Measurements from ENCODE around the gene XRCC6. TPM values are rescaled to one million over a fixed set of nuclear protein-coding genes. Genes with fewer than 3 reads are reported as not detected.
A peak's percentile ranks its signal among the peaks of the same experiment; 100 is the strongest.

The XRCC6 gene
- total RNA-seq, 2 donors from 2014 or later, result 147 to 165 TPM

- H3K9me3 ChIP-seq (ENCODE audit: control insufficient read depth, low read length, poor library complexity, severe bottlenecking), result no peaks in the 10 kb centered on the region
- Mint-ChIP-seq H3K4me1 (peaks cover 21% of the 10 kb centered on the region), H3K27me3 (no peaks in the 10 kb centered on the region), H3K36me3 (ENCODE audit: low read depth) (peaks cover 4% of the 10 kb centered on the region), H3K27ac (peak overlapping the region; percentile 99), H3K4me3 (peak overlapping the region; percentile 92)
- ATAC-seq (peak; percentile 8), DNase-seq (no peak)
Observed at GRCh38 chr22:41687901-41688364, 66.8 kb downstream of the XRCC6 start.

DNA sequence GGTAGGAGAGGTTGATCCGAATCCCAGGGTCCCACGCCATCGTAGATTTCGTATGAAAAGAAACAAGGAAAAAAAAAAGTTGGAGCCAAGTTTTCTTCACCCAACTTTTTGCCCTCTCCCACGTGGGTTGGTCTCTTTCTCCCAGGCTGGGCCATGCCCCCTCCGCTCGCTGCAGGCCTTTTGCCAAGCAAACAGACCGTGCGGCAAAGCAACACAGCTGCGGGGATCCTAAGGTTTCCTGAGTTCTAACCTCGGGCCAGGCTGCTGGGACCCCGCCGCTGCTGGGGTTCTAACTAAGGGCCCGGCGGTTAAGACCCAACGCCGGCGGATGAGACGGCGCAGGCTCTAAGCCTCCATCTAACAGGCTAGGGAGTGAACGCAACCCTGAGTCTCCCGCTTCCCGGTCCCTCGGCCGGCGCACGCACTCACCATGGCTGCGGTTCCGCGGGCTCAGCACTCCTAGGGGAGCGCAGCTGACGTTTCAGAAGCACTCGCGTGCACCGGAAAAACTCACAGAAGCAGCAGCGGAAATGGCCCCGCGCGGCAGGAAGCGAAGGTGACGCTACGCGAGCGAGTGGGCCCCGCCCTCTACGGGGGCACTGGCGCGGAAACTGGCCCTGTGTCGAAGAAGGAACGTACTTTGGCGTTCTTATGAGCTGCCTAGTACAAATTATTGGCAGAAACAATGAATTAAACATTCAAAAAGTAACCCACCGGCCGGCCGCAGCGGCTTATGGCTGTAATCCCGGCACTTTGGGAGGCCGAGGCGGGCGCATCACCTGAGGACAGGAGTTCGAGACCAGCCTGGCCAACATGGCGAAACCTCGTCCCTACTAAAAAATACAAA is 67.5 kb downstream of the XRCC6 start, which contains the start of gene SNU13:
TSS of gene SNU13 (minus strand) at position 503 of the 847 bp plus-strand sequence. CDS start at position 432, 71 bp downstream.
- Mint-ChIP-seq H3K36me3 (ENCODE audit: low read depth) (peaks cover 4% of the 10 kb centered on the region), H3K27ac (peak within 1 kb of the TSS; percentile 99), H3K27me3 (no peaks in the 10 kb centered on the region), H3K4me1 (peaks cover 21% of the 10 kb centered on the region), H3K4me3 (peak within 1 kb of the TSS; percentile 92)
- peak; percentile 86 to 90 (median 89) for DNase-seq
- H3K9me3 ChIP-seq (ENCODE audit: control insufficient read depth, low read length, poor library complexity, severe bottlenecking), result no peaks in the 10 kb centered on the region
- peak; percentile 95 for ATAC-seq

DNA sequence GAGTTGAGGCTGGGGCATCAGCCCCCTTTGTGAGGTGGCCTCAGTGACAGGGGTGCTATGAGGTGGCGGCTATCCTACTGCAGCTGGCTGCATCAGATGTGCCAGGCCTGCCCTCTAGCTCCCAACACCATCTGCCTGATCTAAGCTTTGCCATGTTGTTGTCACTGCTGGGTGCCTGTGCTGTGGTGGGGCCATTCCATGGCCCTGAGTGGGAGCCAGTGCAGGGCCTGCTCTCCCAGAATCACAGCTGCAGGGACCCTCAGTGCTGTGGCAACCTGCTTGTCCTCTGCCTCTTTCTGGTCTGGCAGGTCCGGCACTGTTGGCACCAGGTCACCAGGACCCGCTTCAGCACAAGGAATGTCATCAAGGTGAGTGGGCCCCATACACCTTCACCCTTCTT is 69.4 kb downstream of the XRCC6 start:
- H3K9me3 ChIP-seq (ENCODE audit: control insufficient read depth, low read length, poor library complexity, severe bottlenecking), result no peaks in the 10 kb centered on the region
- Mint-ChIP-seq H3K27ac (peak overlapping the region; percentile 99), H3K27me3 (no peaks in the 10 kb centered on the region), H3K4me1 (peaks cover 21% of the 10 kb centered on the region), H3K36me3 (ENCODE audit: low read depth) (peaks cover 4% of the 10 kb centered on the region), H3K4me3 (peak overlapping the region; percentile 73)
- ATAC-seq, result no peak
- no peak for DNase-seq

DNA sequence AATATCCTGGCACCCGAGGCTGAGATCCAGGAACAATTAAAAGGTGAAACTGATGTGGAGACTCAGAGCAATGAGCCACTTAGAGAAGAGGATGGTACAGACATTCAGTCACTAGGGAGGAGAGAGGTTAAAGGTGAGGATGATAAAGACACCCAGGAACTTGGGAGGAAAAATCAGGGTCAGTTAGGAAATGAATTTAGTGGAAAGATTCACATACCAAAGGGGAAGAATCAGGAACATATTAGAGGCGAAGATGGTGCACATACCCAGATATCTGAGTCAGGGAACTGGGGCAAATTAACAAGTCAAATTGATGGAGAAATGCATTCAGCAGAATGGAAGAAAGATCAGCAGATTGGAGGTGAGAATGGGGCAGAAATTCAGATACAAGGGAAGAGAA is 74.1 kb downstream of the XRCC6 start:
- H3K4me1 Mint-ChIP-seq, result peaks cover 18% of the 10 kb centered on the region

DNA sequence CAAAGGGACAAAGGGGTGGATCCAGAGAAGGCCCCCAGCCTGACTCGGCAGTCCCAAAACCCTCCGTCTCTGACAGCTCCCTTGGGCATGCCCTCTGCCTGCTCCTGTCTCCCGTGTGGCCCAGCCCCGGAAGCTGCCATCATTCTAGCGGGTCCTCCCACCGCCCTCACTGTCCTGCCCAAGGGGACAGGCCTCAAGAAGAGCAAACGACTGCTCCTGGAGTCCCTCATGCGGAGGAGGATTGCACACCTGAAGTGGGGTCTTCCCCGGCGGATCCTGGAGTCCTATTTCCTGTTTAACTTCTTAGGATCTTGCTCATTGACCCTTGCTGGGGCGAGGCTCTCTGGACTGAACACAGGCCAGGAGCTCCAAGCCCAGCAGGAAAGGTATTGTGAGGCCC is 75.6 kb downstream of the XRCC6 start:
- no peak for ATAC-seq
- peaks cover 12% of the 10 kb centered on the region for H3K4me1 Mint-ChIP-seq
- no peaks in the 10 kb centered on the region for H3K27me3 Mint-ChIP-seq
- no peaks in the 10 kb centered on the region for H3K36me3 Mint-ChIP-seq (ENCODE audit: low read depth)
- H3K27ac Mint-ChIP-seq, result no peak overlapping the region
- H3K9me3 ChIP-seq (ENCODE audit: control insufficient read depth, low read length, poor library complexity, severe bottlenecking), result no peaks in the 10 kb centered on the region
- no peak for DNase-seq
- peak overlapping the region; percentile 85 for H3K4me3 Mint-ChIP-seq

More for the DNA sequence above, 74.1 kb downstream of the XRCC6 start:
- DNase-seq (no peak), ATAC-seq (no peak)
- H3K4me3 Mint-ChIP-seq, result no peak overlapping the region
- no peaks in the 10 kb centered on the region for H3K27me3 Mint-ChIP-seq
- no peaks in the 10 kb centered on the region for H3K9me3 ChIP-seq (ENCODE audit: control insufficient read depth, low read length, poor library complexity, severe bottlenecking)
- no peak overlapping the region for H3K27ac Mint-ChIP-seq
- no peaks in the 10 kb centered on the region for H3K36me3 Mint-ChIP-seq (ENCODE audit: low read depth)

- H3K9me3 ChIP-seq (ENCODE audit: control insufficient read depth, low read length, poor library complexity, severe bottlenecking), result no peaks in the 10 kb centered on the region
- peaks cover 14% of the 10 kb centered on the region for H3K4me1 Mint-ChIP-seq
- H3K36me3 Mint-ChIP-seq (ENCODE audit: low read depth), result no peaks in the 10 kb centered on the region
- DNase-seq (peak; percentile 81 to 93 (median 90)), ATAC-seq (peak; percentile 82)
- peak overlapping the region; percentile 85 for H3K4me3 Mint-ChIP-seq
- H3K27ac Mint-ChIP-seq, result no peak overlapping the region
- H3K27me3 Mint-ChIP-seq, result no peaks in the 10 kb centered on the region
Observed at GRCh38 chr22:41697126-41697775, 76.2 kb downstream of the XRCC6 start.

DNA sequence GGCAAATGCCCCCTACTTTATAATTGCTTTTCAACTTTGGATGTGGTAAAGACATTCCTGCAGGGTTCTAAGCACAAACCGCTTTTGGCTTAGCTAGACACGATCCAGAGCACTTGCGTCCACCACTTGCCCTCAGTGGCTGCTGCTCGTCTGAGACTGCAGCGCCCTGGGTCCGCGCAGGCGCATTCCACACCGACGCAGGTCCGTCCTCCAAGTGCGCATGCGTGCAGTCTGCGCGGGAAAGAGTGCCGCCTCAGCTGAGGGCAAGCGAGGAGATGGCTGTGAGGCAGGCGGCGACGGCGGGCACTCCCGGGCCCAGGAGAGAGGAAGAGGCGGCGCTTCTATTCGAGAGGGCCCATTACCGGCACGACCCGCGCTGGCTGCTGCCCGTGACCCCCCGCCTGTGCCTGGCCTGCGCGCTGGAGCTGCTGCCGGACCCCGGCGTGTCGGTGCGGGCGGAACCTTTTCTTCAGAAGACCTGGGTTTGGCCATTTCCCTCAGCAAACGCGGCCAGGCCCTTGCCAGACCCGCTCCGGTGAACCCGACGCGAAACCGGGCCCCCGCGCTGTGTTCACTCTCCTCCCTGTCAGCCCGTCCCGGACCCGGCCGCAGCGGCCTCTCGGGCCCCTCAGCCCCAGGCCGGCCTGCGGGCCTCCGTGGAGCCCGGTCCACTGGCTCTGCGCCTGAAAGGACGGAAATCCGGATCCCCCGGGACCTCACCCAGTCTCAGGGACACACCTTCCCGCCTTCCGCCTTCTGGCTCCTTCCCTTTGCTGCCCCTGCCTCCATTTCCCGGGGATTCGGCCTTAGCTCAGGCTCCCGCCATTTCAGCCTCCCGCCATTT is 78.4 kb downstream of the XRCC6 start, which contains the start of gene MEI1:
TSS of gene MEI1 (plus strand) at position 240 of the 844 bp plus-strand sequence. CDS start at position 276, 36 bp downstream.
- peak within 1 kb of the TSS; percentile 84 for H3K27ac Mint-ChIP-seq
- no peaks in the 10 kb centered on the region for H3K27me3 Mint-ChIP-seq
- ATAC-seq, result peak; percentile 78
- no peaks in the 10 kb centered on the region for H3K9me3 ChIP-seq (ENCODE audit: control insufficient read depth, low read length, poor library complexity, severe bottlenecking)
- peaks cover 14% of the 10 kb centered on the region for H3K4me1 Mint-ChIP-seq
- peak; percentile 84 to 90 (median 84) for DNase-seq
- no peaks in the 10 kb centered on the region for H3K36me3 Mint-ChIP-seq (ENCODE audit: low read depth)
- peak within 1 kb of the TSS; percentile 85 for H3K4me3 Mint-ChIP-seq

DNA sequence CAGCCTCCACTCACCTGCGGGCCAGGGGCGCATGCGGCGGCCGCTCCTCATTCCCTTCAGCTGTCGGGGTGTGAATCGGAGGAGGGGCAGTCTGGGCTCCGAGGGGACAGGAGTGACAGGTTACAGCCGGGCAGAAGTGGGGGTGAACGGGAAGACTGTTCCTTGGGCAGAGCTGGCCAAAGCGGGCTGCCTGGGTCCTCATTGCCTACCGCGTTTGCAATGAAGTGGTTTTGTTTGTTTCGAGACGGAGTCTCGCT is 78.9 kb downstream of the XRCC6 start:
- ATAC-seq, result no peak
- H3K27me3 Mint-ChIP-seq, result no peaks in the 10 kb centered on the region

DNA sequence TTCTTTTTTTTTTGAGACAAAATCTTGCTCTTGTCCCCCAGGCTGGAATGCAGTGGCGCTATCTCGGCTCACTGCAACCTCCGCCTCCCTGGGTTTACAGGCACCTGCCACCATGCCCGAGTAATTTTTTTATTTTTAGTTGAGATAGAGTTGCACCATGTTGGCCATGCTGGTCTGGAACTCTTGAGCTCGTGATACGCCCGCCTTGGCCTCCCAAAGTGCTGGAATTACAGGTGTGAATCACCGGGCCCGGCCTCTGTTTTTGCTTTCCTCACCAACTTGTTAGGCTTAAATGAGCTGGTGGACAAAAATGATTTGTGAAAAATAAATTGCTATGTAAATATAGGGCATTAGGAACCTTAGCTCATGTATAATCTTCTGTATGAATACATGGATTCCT is 81.7 kb downstream of the XRCC6 start:
- no peak overlapping the region for H3K4me3 Mint-ChIP-seq

More for the DNA sequence above, 78.9 kb downstream of the XRCC6 start:
- Mint-ChIP-seq H3K4me3 (no peak overlapping the region), H3K36me3 (ENCODE audit: low read depth) (no peaks in the 10 kb centered on the region), H3K27ac (no peak overlapping the region), H3K4me1 (peaks cover 14% of the 10 kb centered on the region)
- H3K9me3 ChIP-seq (ENCODE audit: control insufficient read depth, low read length, poor library complexity, severe bottlenecking), result no peaks in the 10 kb centered on the region
- DNase-seq, result no peak

DNA sequence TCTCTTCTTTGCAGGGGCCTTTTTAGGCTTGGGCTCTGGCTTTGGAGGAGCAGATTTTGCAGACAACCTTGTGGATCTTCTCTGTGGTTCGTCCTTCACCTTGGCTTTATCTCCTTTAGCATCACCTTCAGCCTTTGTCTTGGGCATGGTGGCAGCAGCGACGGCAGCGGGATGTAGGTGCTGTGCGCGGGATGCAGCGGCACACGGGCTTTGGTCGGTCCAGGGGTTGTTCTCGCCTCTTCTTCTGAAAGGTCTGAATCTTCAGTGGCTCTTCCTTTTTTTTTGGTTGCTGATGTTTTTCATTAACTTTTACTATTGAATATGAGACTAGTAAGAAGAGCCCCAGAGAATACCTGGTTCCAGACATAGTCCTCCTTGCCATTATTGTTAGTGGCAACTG is 88.2 kb downstream of the XRCC6 start:
- H3K9me3 ChIP-seq (ENCODE audit: control insufficient read depth, low read length, poor library complexity, severe bottlenecking), result no peaks in the 10 kb centered on the region
- no peaks in the 10 kb centered on the region for H3K27me3 Mint-ChIP-seq
- no peak overlapping the region for H3K27ac Mint-ChIP-seq
- H3K36me3 Mint-ChIP-seq (ENCODE audit: low read depth), result no peaks in the 10 kb centered on the region
- H3K4me1 Mint-ChIP-seq, result peaks cover 2% of the 10 kb centered on the region
- DNase-seq (no peak), ATAC-seq (no peak)
- H3K4me3 Mint-ChIP-seq, result no peak overlapping the region

More for the DNA sequence above, 81.7 kb downstream of the XRCC6 start:
- Mint-ChIP-seq H3K36me3 (ENCODE audit: low read depth) (no peaks in the 10 kb centered on the region), H3K27ac (peak overlapping the region; percentile 3), H3K4me1 (peaks cover 8% of the 10 kb centered on the region), H3K27me3 (no peaks in the 10 kb centered on the region)
- ATAC-seq (no peak), DNase-seq (no peak)
- no peaks in the 10 kb centered on the region for H3K9me3 ChIP-seq (ENCODE audit: control insufficient read depth, low read length, poor library complexity, severe bottlenecking)

DNA sequence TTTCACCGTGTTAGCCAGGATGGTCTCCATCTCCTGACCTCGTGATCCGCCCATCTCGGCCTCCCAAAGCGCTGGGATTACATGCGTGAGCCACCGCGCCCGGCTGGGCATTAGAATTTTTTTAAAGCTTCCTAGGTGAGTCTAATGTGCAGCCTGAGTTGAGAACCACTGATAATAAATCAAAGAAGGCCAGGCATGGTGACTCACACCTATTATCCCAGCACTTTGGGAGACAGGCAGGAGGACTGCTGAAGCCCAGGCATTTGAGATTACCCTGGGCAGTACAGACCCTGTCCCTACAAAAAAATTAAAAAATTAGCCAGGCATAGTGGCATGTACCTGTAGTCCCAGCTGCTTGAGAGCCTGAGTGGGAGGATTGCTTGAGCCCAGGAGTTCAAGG is 91.9 kb downstream of the XRCC6 start:
- no peaks in the 10 kb centered on the region for H3K9me3 ChIP-seq (ENCODE audit: control insufficient read depth, low read length, poor library complexity, severe bottlenecking)
- Mint-ChIP-seq H3K4me3 (no peak overlapping the region), H3K4me1 (peaks cover 2% of the 10 kb centered on the region), H3K27me3 (no peaks in the 10 kb centered on the region), H3K27ac (no peak overlapping the region), H3K36me3 (ENCODE audit: low read depth) (no peaks in the 10 kb centered on the region)
- DNase-seq, result no peak
- ATAC-seq, result no peak
